ENCODE measurements around the gene KAZN. TPM values are rescaled to one million over a fixed set of nuclear protein-coding genes. Genes with fewer than 3 reads are reported as not detected.

KAZN gene
- total and polyA plus RNA-seq, 2 of the 8 experiments (the other 6 are each of a cell fraction or from before 2014, with no cell fraction given): 3.7 to 11.8 TPM

DNA sequence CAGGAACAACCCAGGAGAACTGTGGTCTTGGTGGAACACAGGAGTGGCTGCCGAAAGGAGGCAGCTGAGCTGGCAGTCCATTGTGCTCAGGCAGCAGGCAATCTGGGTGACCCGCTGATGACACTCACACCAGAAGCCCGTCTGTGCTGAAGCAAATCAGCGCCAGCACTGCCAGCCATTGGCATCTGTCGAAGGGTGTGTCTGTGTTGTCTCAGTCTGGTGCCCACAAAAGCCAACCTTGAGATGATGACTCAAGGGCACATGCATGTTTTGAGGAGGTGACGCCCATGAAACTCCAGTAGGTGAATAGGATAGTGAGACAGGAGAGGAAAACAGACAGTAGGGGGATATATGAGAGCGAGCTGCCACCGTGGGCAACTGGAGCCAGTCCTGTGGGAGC, 167.3 kb downstream of the KAZN start (continued):
- TF ChIP-seq, protein P1, sequence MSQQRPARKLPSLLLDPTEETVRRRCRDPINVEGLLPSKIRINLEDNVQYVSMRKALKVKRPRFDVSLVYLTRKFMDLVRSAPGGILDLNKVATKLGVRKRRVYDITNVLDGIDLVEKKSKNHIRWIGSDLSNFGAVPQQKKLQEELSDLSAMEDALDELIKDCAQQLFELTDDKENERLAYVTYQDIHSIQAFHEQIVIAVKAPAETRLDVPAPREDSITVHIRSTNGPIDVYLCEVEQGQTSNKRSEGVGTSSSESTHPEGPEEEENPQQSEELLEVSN (IDR thresholded peaks at IDR 0.05): no peak
- TF ChIP-seq EZH2 (IDR thresholded peaks at IDR 0.05; ENCODE audit: low read depth, low read length, severe bottlenecking) (no peak), GABPA (IDR thresholded peaks at IDR 0.05; ENCODE audit: borderline replicate concordance, insufficient read depth, low read length) (no peak), CTBP2 (IDR thresholded peaks at IDR 0.05; ENCODE audit: borderline replicate concordance, insufficient read depth, insufficient read length, low read length) (no peak), POLR2AphosphoS5 (IDR thresholded peaks at IDR 0.05; ENCODE audit: low read depth, low read length) (no peak), RNF2 (IDR thresholded peaks at IDR 0.05; ENCODE audit: borderline replicate concordance, low read depth, low read length, missing control alignments, poor library complexity, severe bottlenecking) (no peak), NRF1 (IDR thresholded peaks at IDR 0.05; ENCODE audit: low read depth, low read length) (no peak), CREB1 (IDR thresholded peaks at IDR 0.05) (no peak)
